ENCODE results near the gene MALRD1.

GRCh38 chr10:19704544-19704943 is 655.9 kb downstream of the MALRD1 start:
- TF ChIP-seq POLR2A (IDR thresholded peaks at IDR 0.05; ENCODE audit: low read length) = no peak
- TF ChIP-seq GATA1 (IDR thresholded peaks at IDR 0.05; ENCODE audit: low read depth, low read length) = no peak

Data from erythroblast (primary cell).